Measurements from ENCODE around the gene MRPL52.
"Not testable (repeated sequence)": the region's sequence is repeated elsewhere in the genome, so short reads cannot be mapped to it uniquely, and the experiment has no call there.

The MRPL52 gene

GRCh38 chr14:22811722-22812121, 18.0 kb upstream of the MRPL52 start:
- no peak for DNase-seq (ENCODE audit: low read depth in 2 of 2)

- no peak for DNase-seq (ENCODE audit: low read depth in 2 of 2)
Observed at GRCh38 chr14:22812744-22813143, 16.9 kb upstream of the MRPL52 start.

- no peak for DNase-seq (ENCODE audit: low read depth in 2 of 2)
Observed at GRCh38 chr14:22813145-22813544, 16.5 kb upstream of the MRPL52 start.

GRCh38 chr14:22814373-22814772, 15.3 kb upstream of the MRPL52 start:
- no peak for DNase-seq (ENCODE audit: low read depth in 2 of 2)

- DNase-seq (ENCODE audit: low read depth in 2 of 2): no peak
Observed at GRCh38 chr14:22814941-22815713, 14.6 kb upstream of the MRPL52 start, which contains the start of gene SLC7A7. Gene SLC7A7 (minus strand): TSS chr14:22815435. CDS start chr14:22813398, 2,037 bp downstream.

- DNase-seq (ENCODE audit: low read depth in 2 of 2): no peak
Observed at GRCh38 chr14:22819151-22819988, 10.3 kb upstream of the MRPL52 start.

GRCh38 chr14:22820731-22821130, 9.0 kb upstream of the MRPL52 start:
- no peak for DNase-seq (ENCODE audit: low read depth in 2 of 2)

GRCh38 chr14:22821193-22822015, 8.3 kb upstream of the MRPL52 start:
- no peak for DNase-seq (ENCODE audit: low read depth in 2 of 2)

- DNase-seq (ENCODE audit: low read depth in 2 of 2): no peak
Observed at GRCh38 chr14:22822016-22822570, 7.6 kb upstream of the MRPL52 start.

- DNase-seq (ENCODE audit: low read depth in 2 of 2): peak; percentile 54 to 57
Observed at GRCh38 chr14:22822571-22823098, 7.1 kb upstream of the MRPL52 start.

GRCh38 chr14:22824711-22825359, 4.9 kb upstream of the MRPL52 start:
- DNase-seq (ENCODE audit: low read depth in 2 of 2): no peak

- DNase-seq (ENCODE audit: low read depth in 2 of 2): not testable (repeated sequence)
Observed at GRCh38 chr14:22829076-22829660, 519 bp upstream of the MRPL52 start.

GRCh38 chr14:22830443-22831010, 840 bp downstream of the MRPL52 start:
- no peak for DNase-seq (ENCODE audit: low read depth in 2 of 2)

GRCh38 chr14:22835505-22835904, 5.8 kb downstream of the MRPL52 start:
- DNase-seq (ENCODE audit: low read depth in 2 of 2): no peak

GRCh38 chr14:22836301-22837113, 6.8 kb downstream of the MRPL52 start, which contains the start of gene MMP14:
Gene MMP14 (plus strand): TSS chr14:22836585. CDS start chr14:22836818, 233 bp downstream.
- no peak for DNase-seq (ENCODE audit: low read depth in 2 of 2)

GRCh38 chr14:22837114-22837749, 7.5 kb downstream of the MRPL52 start:
- no peak for DNase-seq (ENCODE audit: low read depth in 2 of 2)

GRCh38 chr14:22837750-22838538, 8.3 kb downstream of the MRPL52 start:
- DNase-seq (ENCODE audit: low read depth in 2 of 2): no peak

- DNase-seq (ENCODE audit: low read depth in 2 of 2): no peak
Observed at GRCh38 chr14:22838631-22839041, 8.9 kb downstream of the MRPL52 start.

All from stimulated activated CD8-positive, alpha-beta memory T cell treated with anti-CD3 and anti-CD28 coated beads, Interleukin-2, amount 100 ng/mL, for 48 hours (primary cell).